Measurements from ENCODE around the gene ITGB3.
A peak's percentile ranks its signal among the peaks of the same experiment; 100 is the strongest.

Gene ITGB3

GRCh38 chr17:47316311-47316710 is 62.7 kb downstream of the ITGB3 start:
- Histone ChIP-seq H3K4me3 (no peak overlapping the region), H3K27ac (peak overlapping the region in 5 of 21 experiments; percentile 37 to 69 (median 54))

GRCh38 chr17:47317119-47317518 is 63.5 kb downstream of the ITGB3 start:
- Histone ChIP-seq H3K4me3 (no peak overlapping the region), H3K27ac (peak overlapping the region in 1 of 21 experiments; percentile 58)

- no peak overlapping the region for H3K4me3 ChIP-seq
- no peak overlapping the region for H3K27ac ChIP-seq
Measured at GRCh38 chr17:47318197-47318918, 64.7 kb downstream of the ITGB3 start.

GRCh38 chr17:47320879-47321502 is 67.4 kb downstream of the ITGB3 start:
- no peak overlapping the region for H3K27ac ChIP-seq
- no peak overlapping the region for H3K4me3 ChIP-seq

GRCh38 chr17:47323382-47324223 is 70.0 kb downstream of the ITGB3 start, which contains the start of gene EFCAB13:
EFCAB13 (plus strand) TSS chr17:47323955; CDS start chr17:47328354, 4,399 bp downstream.
- peak within 1 kb of the TSS; percentile 61 to 89 (median 80) for H3K27ac ChIP-seq
- H3K4me3 ChIP-seq = peak within 1 kb of the TSS; percentile 41 to 69 (median 52)

GRCh38 chr17:47324224-47325020 is 70.8 kb downstream of the ITGB3 start:
- Histone ChIP-seq H3K4me3 (peak overlapping the region; percentile 41 to 69 (median 52)), H3K27ac (peak overlapping the region; percentile 31 to 89 (median 80))

GRCh38 chr17:47325176-47325575 is 71.5 kb downstream of the ITGB3 start:
- Histone ChIP-seq H3K27ac (peak overlapping the region in 2 of 21 experiments; percentile 80 to 88), H3K4me3 (peak overlapping the region in 1 of 7 experiments; percentile 69)

- no peak overlapping the region for H3K4me3 ChIP-seq
- no peak overlapping the region for H3K27ac ChIP-seq
Measured at GRCh38 chr17:47330548-47330947, 76.9 kb downstream of the ITGB3 start.

GRCh38 chr17:47332287-47332686 is 78.7 kb downstream of the ITGB3 start:
- Histone ChIP-seq H3K4me3 (no peak overlapping the region), H3K27ac (no peak overlapping the region)

GRCh38 chr17:47335101-47335936 is 81.7 kb downstream of the ITGB3 start:
- H3K4me3 ChIP-seq = no peak overlapping the region
- H3K27ac ChIP-seq = no peak overlapping the region

GRCh38 chr17:47338026-47338425 is 84.4 kb downstream of the ITGB3 start:
- Histone ChIP-seq H3K4me3 (no peak overlapping the region), H3K27ac (no peak overlapping the region)

GRCh38 chr17:47352848-47353247 is 99.2 kb downstream of the ITGB3 start:
- H3K27ac ChIP-seq = no peak overlapping the region
- no peak overlapping the region for H3K4me3 ChIP-seq

GRCh38 chr17:47358652-47359051 is 105.0 kb downstream of the ITGB3 start:
- Histone ChIP-seq H3K4me3 (no peak overlapping the region), H3K27ac (no peak overlapping the region)
